Lower leg skin (tissue), 4 donors: Measurements from ENCODE around the gene KRT86. TPM values are rescaled to one million over a fixed set of nuclear protein-coding genes. Genes with fewer than 3 reads are reported as not detected.
A peak's percentile ranks its signal among the peaks of the same experiment; 100 is the strongest.

Source experiments
- DNase-seq, 2 donors: peaks; one replicate each; pipeline ENCODE4 v3.0.0-alpha.2; 2019; ENCODE audit warnings: low spot score in 2 of 2
- H3K4me3 ChIP-seq: fragments of 200-600 bp; sonication (generic); 2 replicates; pipeline ENCODE4 v1.5.1; 2017; ENCODE audit warnings: mild to moderate bottlenecking, low read depth; ENCODE audit not compliant: poor library complexity, severe bottlenecking
- POLR2A ChIP-seq, 2 donors: fragments of 450-650 bp; IDR thresholded peaks; one replicate each; pipeline ENCODE4 v1.6.1; 2016 to 2017; ENCODE audit warnings: antibody characterized with exemption in 2 of 2, mild to moderate bottlenecking in 1 of 2, moderate library complexity in 1 of 2
- WGBS, 2 donors: methylation state at CpG; one replicate each; pipeline ENCODE4 v1.1.5; 2018; 5-methylcytosine and 5-hydroxymethylcytosine counted together
- intact Hi-C: fragments of 100-400 bp; cut with DNase I; formaldehyde crosslinking; loops from one replicate; pipeline ENCODE4 v1.15.0; 2023; ENCODE audit warnings: low total_unique reads
- total RNA-seq, 4 donors: library from RNA; depleted of rRNA; stranded (reverse); fragments of >200 nt; gene quantifications; one replicate each; pipeline ENCODE4 v1.1.0, GENCODE V29; 2016
- TF ChIP-seq, protein P1 (sequence below), 3 donors: fragments of 450-650 bp; IDR thresholded peaks; one replicate each; pipeline ENCODE4 v1.5.1; 2016; ENCODE audit warnings: antibody characterized with exemption in 3 of 3, mild to moderate bottlenecking in 3 of 3, moderate library complexity in 2 of 3

Gene KRT86
- total RNA-seq, 4 donors from 2014 or later = 0.86 to 298 (median 10.0) TPM; not detected in 1

DNA sequence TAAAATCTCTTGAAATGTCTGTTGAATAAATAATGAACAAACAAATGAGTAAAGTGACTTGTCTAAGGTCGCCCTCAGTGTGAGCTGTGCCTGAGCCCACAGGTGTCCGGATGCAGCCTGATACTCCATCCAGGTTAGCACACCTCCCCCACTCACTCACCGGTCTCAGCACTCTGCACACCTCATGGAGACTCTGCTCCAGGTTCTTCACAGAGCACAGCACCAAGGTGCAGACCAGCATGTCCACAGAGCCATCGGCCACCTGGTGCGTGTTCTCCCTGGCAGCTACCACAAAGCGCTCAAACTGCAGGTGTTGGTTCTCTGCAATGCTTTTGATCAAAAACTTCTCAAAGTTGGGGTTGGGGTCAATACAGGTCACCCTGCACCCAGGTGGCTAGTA, 45.5 kb upstream of the KRT86 start:
- 91 to 92% methylated on average over 6 of the region's 6 CpGs for WGBS, 2 donors
- peak in 1 of 2 donors; percentile 75 for DNase-seq
- intact Hi-C loops = no loop called here
- H3K4me3 ChIP-seq = no peak overlapping the region
- TF ChIP-seq, protein P1, sequence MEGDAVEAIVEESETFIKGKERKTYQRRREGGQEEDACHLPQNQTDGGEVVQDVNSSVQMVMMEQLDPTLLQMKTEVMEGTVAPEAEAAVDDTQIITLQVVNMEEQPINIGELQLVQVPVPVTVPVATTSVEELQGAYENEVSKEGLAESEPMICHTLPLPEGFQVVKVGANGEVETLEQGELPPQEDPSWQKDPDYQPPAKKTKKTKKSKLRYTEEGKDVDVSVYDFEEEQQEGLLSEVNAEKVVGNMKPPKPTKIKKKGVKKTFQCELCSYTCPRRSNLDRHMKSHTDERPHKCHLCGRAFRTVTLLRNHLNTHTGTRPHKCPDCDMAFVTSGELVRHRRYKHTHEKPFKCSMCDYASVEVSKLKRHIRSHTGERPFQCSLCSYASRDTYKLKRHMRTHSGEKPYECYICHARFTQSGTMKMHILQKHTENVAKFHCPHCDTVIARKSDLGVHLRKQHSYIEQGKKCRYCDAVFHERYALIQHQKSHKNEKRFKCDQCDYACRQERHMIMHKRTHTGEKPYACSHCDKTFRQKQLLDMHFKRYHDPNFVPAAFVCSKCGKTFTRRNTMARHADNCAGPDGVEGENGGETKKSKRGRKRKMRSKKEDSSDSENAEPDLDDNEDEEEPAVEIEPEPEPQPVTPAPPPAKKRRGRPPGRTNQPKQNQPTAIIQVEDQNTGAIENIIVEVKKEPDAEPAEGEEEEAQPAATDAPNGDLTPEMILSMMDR (IDR thresholded peaks at IDR 0.05) = no peak
- no peak for TF ChIP-seq POLR2A (IDR thresholded peaks at IDR 0.05)

DNA sequence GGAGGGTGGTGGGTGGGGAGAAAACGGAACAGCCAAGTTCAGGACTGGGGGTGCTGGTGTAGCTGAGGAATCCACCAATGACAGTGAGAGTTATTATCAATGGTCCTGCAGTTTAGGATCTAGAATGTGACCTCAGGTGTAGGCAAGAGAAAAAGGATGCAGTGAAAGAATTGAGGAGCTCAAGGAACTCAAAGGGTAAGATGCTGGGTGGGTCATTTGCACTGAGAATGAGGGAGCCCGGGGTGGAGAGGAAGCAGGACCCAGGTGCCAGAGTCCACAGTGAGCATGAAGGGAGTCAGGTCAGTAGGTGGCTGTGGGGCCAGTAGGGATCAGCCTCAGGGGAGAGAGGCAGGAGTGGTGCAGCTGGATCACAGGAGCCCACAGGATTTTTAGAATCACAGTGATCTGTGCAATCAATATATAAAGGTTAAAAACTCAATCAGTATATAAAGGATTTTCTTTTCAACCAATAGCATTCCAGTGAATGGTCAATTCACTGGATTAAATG, 44.6 kb upstream of the KRT86 start:
- intact Hi-C loops = no loop called here
- TF ChIP-seq POLR2A (IDR thresholded peaks at IDR 0.05) = no peak
- TF ChIP-seq, protein P1 (IDR thresholded peaks at IDR 0.05) = no peak
- DNase-seq = peak in 1 of 2 donors; percentile 69
- H3K4me3 ChIP-seq = no peak overlapping the region
- 86 to 89% methylated on average over 2 of the region's 2 CpGs for WGBS, 2 donors

DNA sequence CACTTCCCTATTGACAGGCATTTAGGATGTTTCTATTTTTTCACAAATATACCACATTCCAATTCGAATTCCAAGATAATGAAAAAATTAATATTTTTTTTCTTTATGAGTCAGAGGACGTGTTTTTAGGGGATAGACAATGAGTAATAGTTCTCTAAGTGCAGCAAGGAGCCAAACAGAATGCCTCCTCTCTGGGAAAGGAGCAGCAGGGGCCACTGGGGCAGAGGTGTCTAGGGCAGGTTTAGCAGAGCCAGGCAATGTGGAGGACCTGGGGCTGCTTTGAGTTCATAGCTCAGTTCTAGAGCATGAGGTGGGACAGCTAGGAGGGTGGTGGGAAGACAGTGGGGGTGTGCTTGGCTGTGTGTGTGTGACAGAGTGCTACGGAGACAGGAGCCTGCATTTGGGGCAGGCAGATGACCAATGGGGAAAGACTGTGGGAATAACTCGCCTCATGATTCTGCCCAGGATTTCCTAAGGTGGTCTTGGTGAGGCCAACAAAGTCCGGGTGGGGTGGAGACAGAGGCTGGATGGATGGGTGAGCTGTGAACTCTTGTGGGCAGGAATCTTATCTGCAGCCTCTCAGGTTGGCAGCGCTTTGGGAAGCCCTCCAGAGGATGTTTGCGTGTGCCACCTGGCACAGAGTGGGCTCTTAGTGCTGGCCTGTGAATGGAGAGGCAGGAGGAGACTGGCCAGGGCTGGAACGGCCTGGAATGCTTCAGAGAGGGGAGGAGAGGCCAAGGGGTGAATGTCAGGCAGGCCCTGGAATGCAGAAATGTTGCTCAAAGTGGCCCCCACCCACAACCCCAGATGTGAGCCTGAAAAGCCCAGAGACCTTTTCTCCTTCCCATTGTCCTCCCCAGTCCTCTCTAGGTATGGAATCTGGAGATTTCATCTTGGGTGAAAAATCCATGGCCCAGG, 43.8 kb upstream of the KRT86 start:
- intact Hi-C loops = no loop called here
- DNase-seq = peak in 1 of 2 donors; percentile 81
- TF ChIP-seq POLR2A (IDR thresholded peaks at IDR 0.05) = no peak
- TF ChIP-seq, protein P1 (IDR thresholded peaks at IDR 0.05) = no peak
- H3K4me3 ChIP-seq = no peak overlapping the region
- WGBS, 2 donors = 44 to 47% methylated on average over 8 of the region's 8 CpGs

DNA sequence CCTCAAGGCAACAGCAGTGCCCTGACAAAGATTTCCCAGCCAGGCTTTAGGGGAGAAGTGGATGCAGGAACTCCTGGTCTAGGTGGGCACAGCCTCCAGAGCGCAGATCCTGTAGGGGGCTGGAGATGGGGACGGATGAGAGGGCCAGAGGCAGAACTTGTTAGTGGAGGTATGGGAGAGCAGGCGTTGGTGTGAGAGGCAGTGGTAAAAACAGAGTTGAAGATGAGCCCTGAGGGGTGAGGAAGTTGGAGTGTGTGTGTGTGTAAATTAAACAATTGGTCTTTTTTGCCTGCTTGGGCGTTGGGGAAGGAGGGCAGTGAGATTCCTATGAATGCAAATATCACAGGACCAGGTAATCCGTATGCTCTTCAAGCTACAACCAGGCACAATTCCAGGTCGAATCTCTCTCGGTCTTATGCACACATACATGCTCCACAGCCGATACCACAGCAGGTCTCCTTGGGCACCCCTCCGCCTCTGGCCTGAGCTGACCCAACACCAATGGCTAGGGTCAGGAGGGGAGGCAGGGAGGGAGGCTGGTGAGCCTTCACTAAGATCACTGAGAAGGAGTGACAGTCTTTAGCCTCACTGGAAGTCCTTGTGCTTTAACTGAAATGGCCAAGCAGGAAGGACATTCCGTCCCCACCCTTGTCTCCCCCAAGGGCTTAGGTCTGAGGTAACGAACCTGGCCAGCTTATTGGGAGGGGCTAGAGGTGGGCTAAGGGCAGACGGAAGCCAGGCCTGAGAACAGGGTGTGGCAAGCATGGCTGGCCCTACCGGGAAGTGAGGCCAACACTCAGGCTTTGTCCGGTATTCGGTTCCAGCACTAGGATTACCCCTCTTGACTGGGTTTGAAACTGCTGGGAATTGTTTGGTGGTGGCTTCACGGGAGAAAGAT, 42.9 kb upstream of the KRT86 start:
- TF ChIP-seq POLR2A (IDR thresholded peaks at IDR 0.05) = no peak
- TF ChIP-seq, protein P1 (IDR thresholded peaks at IDR 0.05) = no peak
- peak in 1 of 2 donors; percentile 84 for DNase-seq
- no peak overlapping the region for H3K4me3 ChIP-seq
- intact Hi-C loops = no loop called here
- WGBS, 2 donors = 70 to 71% methylated on average over 16 of the region's 16 CpGs

DNA sequence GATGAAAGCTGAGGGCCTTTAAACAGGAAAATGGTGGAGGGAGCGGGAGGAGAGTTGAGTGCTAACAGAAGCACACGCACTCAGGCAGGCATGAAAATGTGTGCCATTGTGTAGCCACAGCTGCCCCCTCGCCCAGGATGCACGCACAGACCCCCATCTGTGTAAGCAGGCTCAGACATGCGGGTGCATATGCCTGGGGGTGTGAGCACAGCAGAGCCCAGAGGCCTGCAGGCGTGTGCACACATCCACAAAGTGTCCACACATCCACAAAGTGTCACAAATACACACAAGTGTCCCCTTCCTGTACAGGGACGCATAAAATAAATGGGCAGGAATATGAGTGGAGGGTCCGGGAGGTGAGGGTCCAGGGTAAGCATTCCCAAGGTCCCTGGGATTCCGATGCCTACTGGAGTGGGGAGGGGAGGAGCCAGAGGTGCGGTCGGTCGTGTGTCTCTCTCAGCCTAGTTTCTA, 42.2 kb upstream of the KRT86 start:
- WGBS, 2 donors = 55 to 71% methylated on average over 12 of the region's 12 CpGs
- H3K4me3 ChIP-seq = no peak overlapping the region
- TF ChIP-seq, protein P1 (IDR thresholded peaks at IDR 0.05) = no peak
- no peak for TF ChIP-seq POLR2A (IDR thresholded peaks at IDR 0.05)
- intact Hi-C loops = no loop called here
- DNase-seq = peak in 1 of 2 donors; percentile 77
